GM19452 (cell line): Measurements from ENCODE around the gene GRIK2.

Experiments
- ATAC-seq: cut with Tn5 transposase; IDR thresholded peaks from one replicate; pipeline ENCODE4 v1.9.1; 2021; ENCODE audit not compliant: unreplicated experiment

The GRIK2 gene

DNA sequence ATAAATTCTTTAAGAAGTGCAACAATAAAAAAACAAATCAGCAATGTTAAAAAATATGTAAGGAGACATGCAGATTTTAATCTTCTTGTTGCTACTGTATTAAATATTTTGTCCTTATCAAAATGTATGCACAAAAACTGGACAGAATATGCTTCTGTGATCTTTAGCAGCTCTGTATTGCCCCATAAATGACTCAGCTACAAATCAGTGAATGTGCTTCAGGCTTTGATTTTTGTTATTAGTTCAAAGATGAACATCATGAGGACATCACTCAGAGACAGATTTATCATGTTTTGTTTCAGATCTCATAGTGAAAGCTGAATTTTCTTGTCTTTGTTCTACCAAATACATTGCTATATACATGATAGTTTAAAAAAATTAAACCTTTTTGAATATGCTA lies 312.4 kb downstream of the GRIK2 start:
- ATAC-seq, result no peak

DNA sequence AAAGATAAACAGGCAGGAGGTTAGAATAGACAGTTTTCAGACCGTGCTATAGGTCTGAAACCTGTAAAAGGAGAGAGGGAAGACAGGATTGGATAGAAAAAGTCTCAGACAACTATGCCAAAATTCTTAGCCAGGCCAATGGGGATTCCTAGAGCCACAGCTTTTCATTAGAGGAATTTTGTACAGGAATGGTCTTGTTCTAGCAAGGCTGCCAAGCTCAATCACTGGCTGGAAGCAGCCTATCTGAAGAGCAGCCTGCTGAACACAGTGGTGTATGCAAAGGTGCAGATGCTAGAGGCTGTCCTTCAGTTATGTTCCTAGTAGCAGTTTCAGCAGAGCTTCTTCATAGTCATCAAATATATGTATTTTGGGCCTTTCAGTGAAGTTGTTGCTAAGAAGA lies 313.1 kb downstream of the GRIK2 start:
- ATAC-seq, result no peak

DNA sequence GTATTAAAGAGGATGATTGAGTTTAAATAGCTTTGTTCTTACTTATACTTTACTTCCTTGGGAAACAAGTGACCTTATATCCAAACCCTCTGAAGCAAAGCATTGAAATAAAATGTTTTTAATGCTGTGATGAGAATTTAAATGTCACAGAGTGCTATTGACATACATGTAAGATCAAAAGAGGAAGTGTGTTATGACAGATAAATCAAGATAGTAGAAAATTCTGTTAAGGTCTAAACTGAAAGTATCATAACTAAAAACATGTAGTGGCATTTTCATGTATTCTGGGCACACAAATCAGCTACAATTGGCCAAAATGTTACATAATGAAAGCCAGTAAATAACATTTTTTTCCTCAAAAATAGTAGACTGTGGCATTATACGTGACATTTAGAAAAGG lies 318.0 kb downstream of the GRIK2 start:
- ATAC-seq, result no peak

DNA sequence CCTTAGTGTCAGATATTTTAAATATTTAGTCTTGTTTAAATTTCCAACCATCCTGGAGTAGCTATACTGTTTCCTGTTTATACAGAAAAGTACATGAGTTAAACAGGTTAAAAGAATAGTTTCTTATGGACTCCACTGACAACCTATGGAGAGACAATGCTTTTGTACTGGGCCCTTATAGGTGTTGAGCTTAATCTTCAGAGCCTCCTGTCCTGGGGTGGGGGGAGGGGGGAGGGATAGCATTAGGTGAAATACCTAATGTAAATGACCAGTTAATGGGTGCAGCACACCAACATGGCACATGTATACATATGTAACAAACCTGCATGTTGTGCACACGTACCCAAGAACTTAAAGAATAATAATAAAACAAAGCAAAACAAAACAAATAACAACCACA lies 322.9 kb downstream of the GRIK2 start:
- no peak for ATAC-seq

DNA sequence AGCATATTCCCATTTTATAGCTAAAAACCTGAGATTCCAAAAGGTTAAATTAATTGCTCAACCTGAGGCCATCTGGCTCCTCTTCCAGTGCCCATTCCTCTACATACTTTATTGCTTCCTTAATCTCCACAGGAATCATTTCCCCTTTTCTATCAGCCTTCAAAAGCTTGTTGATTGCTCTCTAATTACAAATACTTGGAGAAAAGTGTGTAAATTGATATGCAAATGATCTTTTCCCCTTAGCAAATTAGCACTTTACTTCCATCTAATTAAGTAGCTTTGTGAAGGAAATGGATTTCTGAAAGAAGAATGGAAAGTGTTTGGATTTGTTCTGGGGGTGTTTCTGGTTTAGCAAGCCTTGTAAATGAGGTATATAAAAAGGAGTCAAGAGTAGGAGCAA lies 323.3 kb downstream of the GRIK2 start:
- no peak for ATAC-seq

DNA sequence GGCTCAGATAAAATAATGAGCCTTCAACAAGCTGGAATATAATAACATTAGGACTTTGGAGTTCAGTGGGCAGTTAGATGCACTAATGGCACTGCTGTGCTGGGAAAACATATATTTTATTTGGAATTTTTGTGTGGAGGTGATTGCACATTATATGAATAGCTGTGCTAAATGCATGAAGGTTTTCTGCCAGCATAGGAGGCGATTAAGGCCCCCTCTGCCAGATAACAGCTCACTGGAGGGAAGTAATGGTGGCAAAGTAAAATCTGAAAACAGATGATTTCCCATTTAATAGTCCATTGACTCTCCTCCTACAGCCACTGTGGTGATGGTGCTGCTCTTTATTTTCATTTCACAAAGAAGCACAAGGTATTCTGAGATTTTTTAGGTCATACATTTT lies 326.0 kb downstream of the GRIK2 start:
- ATAC-seq, result no peak

DNA sequence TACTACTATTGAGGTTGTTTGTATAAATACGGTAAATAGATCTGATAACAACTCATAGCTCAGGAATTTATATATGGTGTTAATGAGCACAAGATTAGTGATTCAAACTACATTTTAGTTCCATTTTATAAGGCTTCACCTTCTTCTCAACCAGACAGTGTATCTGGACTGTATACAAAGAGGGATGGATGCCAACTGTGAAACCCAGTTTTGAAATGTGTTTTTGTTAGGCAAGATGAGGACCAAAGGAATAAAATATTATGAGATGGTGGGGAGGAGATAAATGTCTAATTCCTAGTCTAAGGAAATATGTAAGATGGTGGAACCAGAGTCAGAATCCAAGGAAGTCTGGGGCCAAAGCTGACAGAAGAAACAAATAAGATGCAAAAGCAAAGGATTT lies 329.0 kb downstream of the GRIK2 start:
- no peak for ATAC-seq

DNA sequence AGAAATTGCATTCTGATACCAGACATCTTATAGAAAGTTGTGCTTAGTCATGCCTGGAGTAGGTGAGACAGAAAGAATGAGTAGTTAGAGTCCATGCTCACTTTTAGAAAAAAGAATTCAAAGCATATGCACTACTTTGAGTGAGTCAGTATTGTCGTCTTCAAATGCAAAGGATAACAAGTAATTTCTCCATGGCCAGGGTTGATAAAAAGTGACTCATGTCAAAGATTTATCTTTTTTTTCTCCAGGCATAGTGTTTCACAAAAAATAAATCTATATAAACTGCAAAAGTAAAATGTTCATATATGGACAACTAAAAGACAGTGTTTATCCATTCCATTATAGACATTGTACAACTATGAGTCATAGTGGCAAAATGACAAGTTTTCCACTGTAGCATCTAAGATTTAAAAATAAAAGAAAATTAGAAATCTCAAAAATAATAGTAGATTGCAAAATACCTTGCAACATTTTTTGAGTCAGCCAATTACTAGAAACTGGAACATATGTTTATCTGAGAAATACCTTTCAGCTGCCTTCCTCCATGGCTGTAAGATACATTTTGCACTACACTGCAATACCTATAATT lies 329.6 kb downstream of the GRIK2 start:
- ATAC-seq, result no peak

DNA sequence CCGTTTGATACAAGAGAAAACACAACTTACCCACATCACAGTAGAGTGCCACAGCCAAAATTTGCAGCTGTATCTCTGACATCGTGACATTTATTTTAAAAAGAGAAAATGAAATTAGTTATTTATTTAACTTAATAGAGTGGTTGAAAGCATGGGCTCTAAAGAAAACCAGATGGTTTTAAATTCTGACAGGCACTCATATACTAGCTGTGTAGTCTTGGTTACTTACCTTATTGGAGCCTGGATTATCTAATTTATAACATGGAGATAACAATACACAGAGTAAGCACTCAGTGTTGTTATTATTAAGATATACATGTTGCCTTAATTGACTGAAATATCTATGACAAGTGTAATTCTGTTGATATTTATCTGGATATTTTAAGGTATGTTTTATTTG lies 334.9 kb downstream of the GRIK2 start:
- no peak for ATAC-seq

DNA sequence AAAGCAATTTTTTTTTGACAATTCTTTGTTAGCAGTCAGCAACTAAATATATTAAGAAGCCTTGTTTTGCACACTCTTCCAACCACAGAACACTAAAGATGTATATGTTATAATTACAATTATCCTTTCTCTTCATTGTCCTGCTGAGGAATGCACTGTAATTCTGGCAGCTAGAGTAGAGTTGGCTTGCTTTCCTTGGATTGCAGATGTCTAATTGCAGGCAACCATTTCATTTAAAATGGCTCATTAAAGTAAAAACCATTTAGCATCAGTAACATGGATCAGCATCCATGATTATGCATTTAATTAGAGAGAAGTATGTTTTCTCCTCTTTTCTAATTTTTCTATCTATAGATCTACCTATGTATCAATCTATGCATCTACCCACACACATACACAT lies 335.4 kb downstream of the GRIK2 start:
- ATAC-seq, result no peak

DNA sequence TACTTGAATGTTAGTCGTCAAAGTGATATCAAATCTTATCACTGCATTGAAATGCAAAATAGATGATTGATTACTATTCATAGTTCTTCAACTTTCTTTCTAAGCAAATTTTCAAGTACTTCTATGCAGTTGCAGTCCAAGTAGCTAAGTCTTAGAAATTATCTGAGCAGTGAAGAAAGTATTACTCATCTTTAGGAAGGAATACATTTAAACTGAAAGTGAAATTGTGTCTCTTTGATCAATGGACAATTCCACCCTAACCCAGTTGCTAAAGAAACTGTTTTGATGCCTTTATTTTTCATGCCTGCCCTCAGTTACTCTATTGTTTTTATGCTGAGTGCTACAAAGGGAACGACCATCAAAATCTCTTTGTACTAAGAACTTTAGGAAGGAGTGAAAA lies 337.4 kb downstream of the GRIK2 start:
- ATAC-seq, result no peak

DNA sequence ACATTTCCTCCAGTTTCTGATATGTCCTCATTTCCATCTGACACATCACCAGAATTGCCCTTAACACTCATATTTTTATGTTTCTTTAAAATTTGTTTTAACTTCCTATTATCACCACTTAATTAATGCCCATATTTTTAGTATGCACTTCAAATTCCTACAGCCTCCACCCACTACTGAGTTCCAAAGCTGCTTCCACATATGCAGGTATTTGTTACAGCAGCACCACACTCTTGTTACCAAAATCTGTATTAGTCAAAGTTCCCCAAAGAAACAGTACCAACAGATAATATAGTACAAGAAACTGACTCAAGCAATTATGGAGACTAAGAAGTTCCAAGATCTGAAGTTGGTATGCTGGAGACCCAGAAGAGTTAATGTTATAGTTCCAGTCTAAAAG lies 340.4 kb downstream of the GRIK2 start:
- no peak for ATAC-seq

DNA sequence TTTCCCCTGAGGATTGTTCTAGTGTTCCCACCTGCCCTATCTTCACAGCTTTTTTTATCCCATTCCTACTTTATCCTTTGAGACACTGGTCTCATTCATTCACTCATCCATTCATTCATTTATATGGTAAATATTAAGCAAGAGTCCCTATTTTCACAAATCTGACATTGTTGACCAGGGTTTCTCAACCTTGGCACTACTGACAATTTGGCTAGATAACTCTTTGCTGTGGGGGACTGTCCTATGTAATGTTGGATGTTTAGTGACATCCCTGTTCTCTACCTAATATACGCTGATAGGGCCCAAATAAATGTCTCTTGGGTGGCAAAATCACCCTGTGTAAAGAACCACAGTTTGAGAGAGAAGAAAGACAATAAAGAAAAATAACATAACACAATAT lies 345.0 kb downstream of the GRIK2 start:
- ATAC-seq, result no peak

DNA sequence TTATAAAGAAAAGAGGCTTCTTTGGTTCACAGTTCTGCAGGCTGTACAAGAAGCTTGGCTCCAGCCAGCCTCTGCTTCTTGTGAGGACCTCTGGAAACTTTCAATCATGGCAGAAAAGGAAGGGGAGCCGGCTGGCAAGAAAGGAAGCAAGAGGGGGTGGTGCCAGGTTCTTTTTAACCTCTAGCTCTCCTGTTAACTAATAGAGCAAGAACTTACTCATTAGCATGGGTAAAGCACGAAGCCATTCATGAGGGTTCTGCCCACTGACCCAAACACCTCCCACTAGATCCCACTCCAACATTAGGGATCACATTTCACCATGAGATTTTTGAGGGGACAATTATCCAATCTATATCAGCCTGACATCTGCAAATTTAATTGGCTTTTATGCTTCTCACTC lies 347.1 kb downstream of the GRIK2 start:
- ATAC-seq, result no peak

DNA sequence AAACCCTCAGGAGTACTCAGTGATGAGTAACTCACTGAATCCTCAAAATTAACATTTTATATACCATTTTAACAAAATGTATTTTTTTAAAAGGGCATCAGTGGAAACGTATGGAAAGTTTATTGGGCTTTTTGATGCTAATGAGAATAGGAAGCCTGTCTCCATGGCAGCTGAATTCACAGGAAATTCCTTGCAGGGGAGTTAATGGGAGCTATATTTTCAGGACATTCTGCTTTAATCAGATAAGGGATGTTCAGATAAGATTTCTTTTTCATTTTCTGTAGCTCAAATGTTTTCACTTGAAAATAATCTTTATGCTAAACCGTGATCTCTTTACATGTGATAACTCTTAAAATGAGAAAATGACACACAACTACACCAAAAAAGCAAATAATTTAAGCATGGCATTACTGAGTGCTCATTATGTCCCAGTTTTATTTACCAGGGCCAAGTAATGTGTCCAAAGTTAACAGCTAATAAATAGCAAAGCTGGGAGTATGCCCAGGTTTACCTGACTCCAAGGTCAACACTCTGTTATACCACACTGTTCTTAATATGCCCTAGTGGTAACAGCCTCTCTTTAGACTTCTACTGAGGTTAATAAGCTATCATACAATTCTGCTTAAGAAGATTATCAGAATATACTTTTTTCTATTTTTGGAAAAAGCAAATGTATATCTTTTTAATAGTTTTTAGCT lies 348.1 kb downstream of the GRIK2 start:
- ATAC-seq, result no peak

DNA sequence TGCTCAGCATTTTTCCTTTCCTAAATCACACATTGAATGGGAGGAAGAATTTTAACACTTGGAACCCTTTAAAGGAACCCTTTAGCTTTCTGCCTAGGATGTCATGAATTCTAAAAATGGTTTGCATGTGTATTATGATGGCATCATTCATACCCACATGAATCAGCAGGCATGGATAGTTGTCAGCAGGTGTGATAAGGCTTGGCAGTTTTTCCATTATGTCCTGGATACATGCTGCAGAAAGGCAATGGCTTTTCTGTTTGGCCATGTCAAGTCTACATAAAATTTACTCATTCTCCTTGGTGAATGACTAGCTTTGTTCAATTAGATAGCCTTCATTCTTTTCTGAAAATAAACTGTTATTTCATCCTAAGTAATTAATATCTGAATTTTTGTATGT lies 353.7 kb downstream of the GRIK2 start:
- ATAC-seq, result no peak

DNA sequence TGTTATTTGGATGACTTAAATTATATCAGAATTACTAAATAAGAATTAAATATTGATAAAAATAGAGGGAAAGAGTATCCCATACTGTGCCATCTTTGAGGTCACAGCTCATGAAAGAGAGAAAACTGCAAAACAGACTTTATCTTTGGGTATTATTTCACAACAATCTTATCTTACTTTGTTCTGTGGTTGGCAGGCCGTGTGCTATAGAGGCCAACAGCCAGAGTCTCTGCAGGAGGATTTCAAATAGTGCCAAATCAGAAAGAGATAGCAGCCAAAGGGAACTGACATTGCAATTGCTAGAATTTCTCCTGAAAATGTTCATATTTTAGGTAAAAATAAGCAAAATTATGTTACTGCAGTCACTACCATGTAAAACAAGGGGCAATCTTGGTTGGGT lies 354.2 kb downstream of the GRIK2 start:
- ATAC-seq, result no peak

DNA sequence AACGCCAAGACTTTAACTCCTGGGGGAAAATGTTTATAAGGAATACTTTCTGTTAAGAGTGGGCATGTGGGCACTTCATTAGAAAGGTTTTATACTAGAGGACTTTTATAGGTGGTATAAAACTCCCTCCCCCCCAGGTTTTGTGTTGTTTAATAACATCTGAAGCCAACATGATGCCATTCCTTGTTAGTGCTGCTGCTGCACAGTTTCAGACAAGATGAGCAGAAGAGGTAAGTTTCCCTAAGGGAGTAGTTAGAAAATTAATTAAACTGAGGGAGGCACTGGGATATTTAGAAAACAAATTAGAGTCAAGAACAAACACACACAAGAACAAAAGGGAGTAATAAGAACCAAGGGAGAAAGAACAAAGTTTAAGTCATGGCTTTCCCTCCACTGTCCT lies 362.4 kb downstream of the GRIK2 start:
- no peak for ATAC-seq

DNA sequence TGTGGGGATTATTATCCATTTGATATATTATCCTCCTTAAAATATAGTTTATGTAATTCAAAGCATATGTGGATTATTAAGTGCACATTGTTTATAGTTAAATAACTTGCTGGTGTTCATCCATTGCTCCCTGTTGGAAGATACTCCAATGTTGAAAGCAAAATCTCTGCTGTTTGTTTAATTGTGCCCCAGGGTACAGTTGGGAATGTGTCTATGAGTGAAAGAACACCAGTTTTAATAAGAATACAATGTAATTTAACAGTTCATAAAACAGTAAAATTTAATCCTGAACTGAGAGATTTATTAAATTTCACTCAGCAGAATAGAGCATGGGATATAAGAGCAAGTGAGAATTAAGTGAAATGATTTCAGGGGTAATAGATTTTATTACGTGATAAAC lies 364.9 kb downstream of the GRIK2 start:
- no peak for ATAC-seq

DNA sequence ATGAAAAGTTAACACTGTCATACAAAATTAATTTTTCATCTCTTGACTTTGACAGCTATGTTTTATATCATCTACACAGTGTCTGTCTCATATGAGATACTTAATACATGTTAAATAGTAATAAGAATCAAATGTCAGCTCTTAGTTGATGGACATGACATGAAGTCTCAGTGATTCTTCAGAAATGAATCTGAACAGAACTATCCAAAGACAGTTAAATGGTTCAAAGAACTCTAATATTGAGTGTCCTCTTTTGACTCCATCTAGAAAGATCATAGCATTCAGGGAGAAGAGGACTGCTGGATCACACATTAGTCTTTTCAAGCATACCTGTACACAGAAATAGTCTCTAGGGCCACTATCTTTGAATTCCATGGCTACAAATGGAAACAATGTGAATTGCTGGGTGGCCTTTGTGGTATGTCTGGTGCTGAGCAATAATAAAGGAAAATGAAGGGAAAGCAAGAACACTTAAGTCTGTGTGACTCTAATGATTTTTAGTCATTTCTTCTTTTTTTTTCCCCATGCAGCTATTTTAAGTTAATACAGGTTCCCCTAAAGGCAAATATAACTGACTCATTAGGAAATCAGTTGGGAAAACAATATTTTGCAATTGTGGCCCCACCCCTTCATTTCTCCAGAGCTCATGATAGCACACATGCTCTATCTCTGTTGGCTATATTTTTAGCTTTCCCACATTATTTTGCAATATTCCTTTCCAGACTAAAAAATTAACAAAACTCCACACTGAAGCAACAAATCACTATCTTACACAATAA lies 367.5 kb downstream of the GRIK2 start:
- ATAC-seq, result no peak

DNA sequence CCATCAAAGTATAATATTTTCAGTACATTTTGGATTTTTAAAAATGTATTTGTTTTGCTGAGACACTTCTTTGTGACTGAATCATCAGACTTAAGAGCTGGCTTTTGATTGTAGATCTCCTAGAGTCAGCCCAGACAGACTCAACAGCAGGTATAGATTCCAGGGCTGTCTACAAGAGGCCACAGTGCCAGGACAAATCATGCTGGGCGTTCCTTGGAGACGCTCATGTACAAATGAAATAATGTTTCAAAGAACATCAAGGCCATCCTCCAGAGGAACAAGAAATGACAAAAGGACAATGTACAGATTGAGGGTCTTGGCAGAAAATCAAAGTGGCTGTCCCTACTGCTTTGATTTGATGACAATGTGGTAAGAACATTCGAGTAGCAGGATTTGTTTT lies 369.3 kb downstream of the GRIK2 start:
- no peak for ATAC-seq

DNA sequence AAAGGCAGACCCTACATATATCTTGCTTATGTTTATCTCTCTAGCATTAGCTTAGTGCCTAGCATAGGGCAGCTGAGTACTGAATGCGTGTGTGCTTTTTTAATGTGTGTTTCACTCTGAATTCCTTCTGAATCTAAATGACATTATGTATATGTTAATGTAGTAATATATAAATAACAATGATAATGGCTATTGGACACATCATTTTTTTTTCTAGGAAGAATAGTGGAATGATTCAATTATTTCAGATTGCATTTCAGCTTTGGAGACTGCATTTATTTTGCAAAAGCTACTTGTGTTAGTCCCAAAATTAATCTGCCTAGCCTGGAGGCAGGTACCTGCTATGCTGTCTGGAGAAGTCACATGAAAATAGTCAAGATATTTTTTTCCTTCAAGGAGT lies 371.8 kb downstream of the GRIK2 start:
- no peak for ATAC-seq
